ELF-1 (cell line): ENCODE data around the gene C17orf50.

Experiments
- DNase-seq: peaks from one replicate; pipeline ENCODE4 v3.0.0-alpha.2; 2016; ENCODE audit warnings: low read depth, low spot score

The C17orf50 gene

DNA sequence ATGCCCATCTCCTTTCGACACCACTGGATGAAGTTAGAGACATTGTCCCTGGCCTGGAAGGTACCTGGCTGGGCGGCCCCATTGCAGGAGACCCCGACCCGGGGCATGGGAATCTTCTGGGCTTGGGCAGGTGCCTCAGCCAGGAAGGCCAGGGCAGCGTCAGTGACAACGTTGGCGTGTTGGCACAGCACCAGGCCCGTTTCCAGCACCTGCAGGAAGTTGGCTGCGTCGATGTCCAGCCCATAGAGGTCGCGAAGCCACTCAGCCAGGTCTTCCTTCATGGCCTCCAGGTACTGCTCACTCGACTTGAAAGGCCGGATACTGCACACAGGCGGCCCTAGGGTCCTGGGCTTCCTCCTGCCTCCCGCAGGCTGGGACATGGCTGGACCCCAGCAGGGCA, 8.2 kb upstream of the C17orf50 start:
- DNase-seq, result no peak

DNA sequence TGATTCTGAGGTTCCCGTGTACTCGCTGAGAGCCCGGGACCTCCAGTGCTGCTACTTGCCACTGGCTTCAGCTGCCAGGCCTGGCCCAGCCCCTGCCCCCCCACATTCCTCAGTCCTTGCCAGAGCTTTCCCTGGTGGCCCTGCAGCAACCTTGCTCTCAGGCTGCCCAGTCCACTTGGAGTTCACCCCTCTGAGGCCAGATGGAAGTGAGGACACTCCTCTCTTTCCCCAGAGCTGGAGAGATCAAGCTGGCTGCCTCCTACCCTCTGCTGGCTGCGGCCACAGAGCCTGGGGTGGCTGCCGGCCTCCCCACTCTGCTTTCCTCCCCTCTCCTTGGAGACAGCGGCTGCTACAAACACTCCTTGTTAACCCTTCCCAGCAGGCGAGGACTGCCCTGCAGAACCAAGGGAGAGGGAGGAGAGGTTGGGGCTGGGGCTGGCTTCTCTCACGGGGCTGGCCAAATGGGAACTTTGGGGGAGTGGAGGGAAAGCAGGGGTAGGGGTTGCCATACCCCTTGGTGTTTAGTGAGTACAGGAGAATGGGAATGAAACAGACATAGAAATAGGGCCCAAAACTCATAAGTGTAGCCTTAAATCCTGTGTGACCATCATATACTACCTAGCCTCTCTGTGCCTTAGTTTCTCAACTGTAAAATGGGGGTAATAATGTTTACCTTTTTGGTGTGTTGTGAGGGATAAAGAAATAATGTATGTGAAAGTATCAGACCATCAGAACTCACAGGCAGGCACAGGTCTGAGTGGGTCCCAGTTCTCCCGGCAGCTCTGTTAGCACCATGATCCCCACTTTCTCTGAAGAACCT, 7.5 kb upstream of the C17orf50 start, which contains the start of gene GAS2L2:
Gene GAS2L2 (minus strand): TSS at position 295 of the 820 bp plus-strand sequence. CDS start 389 bp downstream, outside the sequence.
- DNase-seq, result no peak

DNA sequence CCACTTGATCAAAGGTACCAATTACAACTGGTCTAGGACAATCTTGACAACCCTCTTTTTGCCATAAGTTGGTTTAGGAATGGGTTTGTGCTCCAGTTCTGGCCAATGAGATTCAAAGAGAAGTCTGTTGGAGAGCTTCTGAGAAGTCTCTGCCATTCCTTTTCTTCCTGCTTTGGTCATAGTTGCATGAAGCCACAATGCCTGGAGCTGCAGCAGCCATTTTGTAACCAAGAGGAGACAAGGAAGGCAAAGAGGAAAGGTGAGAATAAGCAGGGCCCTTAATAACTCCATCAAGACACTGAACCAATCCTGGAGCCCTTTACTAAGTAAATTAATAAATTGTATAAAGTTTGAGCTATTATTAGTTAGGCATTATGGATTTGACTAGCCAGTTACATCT, 3.4 kb upstream of the C17orf50 start:
- DNase-seq, result no peak

DNA sequence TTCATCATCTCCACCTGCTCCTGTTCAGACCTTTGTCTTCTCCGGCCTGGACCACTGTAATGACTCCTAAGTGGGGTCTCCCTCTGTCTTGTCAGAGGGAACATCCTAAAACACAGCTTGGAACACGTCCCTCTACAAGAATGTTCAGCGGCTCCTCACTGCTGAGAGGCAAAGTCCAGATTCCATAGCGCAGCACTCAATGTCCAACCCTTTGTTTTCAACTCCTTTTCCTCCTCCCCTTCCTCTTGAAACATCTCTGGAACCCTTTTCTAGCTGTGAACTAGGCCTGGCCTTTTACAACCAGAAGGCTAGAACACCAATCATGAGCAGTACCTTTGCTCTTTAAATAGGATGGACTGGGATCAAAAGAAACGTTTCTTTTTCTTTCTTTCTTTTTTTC, 914 bp downstream of the C17orf50 start:
- DNase-seq, result no peak

DNA sequence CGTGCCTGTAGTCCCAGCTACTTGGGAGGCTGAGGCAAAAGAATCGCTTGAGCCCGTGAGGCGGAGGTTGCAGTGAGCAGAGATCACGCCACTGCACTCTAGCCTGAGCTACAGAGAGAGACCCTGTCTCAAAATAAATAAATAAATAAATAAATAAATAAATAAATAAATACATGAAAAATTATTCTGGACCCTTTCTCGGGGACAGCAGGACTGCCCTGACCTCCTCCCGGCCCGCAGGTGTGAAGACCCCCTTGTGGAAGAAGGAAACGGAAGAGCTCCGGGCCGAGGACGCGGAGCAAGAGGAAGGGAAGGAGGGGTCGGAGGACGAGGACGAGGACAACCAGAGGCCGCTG, 3.1 kb downstream of the C17orf50 start:
- DNase-seq, result no peak

DNA sequence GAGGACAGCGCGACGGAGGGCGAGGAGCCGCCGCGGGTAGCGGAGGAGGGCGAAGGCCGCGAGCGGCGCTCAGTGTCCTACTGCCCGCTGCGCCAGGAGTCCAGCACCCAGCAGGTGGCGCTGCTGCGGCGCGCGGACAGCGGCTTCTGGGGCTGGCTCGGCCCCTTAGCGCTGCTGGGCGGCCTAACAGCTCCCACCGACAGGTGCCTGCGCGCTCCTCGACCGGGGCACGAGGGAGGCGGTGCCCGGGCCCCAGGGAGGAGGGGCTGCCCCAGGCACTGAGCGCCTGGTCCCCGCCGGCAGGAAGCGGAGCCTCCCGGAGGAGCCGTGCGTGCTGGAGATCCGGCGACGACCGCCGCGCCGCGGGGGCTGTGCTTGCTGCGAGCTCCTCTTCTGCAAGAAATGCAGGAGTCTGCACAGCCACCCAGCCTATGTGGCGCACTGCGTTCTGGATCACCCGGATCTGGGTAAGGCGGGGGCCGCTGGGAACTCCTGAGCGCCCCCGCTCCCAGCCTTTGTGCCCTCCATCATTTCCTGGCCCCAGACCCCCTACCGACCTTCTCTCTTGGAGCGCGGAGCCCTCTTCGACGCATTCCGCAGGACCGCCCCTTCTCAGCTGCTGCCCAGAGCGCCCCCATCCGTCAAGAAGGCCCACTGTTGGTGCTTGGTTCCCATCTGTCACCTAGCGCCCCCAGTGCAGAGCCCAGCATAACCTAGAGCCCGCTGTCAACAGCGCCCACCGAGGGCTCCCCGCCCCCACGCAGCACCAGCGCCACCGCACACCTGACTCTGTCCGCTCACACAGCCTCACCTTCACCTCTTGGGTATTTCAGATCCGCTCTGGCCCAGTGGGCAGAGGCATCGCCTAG, 3.7 kb downstream of the C17orf50 start:
- peak; percentile 99 for DNase-seq

DNA sequence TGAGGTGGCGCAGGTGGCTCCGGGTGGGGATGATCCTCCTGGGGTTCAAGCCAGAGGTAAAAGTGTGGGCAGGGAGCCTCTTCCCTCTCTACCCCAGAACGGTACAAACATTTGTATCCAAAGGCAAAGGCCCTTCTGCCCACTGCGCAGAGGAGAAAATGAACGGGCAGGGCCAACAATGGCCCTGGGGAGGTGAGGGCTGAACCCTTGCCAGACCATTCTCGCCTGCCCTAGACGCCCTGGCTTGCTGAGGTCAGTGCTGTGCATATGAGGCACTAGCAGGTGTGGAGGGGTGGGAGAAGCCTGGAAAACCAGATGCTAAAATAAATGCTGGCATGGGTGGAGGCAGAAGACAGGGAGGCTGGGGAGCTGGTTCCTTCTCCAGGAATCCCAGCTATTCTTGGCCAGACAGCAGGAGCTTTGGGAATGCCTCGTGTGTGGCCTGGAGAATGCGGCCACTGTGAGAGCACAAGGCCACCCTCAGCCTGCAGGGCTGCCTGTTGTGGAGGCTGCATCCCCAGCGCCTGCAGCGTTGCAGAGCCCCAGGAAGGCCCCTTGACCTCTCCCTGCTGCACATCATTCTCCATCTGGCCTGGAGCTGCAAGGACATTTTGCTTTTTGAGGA, 4.5 kb downstream of the C17orf50 start:
- peak; percentile 82 for DNase-seq

DNA sequence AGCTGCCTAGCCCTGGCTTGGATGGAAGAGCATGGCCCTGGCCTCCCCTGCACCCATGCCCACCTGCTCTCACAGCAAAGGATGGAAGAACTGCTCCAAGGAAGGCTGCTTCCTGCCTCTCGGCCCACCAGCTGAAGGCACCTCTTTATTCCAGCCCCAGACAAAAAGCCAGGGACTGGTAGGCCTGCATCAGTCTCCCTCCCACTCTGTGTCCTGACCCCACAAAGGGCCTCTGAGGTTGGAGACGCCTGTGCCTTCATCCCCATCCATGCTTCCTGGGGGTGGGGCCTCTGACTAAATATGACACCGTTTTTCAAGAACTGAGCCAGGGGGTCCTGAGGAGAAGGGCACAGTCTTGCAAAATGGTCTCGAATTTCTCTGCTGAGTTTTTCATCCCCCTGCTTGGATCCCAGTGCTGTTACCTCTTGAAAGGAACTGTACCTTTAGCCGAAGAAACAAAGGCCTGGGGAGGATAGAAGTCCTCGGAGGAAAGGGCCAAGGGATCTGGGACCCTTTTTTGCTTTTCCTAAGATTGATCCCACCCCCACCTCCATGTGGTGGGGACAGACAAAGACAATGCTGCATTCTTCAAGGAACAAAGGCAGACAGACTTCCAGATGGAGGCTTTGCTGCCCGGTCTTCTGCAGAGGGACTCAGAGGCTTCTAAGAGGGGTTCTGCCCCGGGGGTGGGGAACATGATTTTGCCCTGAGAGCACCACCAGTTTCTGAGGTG, 5.2 kb downstream of the C17orf50 start:
- no peak for DNase-seq

DNA sequence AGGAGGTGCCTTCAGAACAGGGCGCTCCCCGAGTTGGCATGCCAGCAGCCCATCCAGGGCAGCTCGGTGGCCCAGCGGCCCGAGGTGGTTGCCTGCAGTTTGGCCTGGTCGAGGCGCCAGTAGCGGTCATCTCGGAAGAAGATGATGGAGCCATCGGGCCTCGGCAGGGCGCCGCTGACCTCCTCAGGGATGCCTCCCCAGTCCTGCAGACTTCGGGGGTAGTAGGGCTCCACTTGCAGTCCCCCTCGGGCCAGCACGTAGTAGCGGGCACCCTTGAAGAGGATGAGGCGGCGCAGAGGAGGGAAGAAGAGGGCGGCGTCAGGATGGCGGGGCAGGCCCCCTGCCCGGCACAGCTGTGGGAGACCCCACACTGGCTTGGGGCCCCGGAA, 5.8 kb downstream of the C17orf50 start:
- no peak for DNase-seq

DNA sequence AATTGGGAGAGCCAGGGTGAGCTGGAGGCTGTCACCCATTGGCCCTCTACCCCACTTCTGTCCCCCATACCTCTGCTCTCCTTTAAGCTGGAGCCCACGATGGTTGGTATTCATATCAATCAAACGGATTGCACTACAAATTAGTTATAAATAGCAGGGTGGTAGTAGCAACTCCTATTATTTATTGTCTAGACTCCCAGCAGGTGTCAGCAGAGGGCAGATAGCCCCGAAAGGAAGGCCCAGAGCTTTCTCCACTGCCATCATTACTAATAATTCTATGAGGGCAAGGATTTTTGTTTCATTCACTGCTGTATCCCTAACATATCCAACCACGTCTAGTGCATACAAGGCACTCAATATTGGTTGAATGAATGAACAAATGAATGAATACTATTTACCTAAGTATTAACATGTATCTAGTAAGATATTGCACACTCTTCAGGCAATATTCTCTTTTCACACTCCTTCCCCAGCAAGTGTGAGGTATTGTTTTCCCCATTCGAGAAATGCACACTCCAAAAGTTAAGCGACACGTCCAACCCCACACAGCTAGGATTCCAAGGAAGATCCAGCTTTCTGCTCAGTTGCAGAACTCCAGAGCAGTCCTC, 6.3 kb downstream of the C17orf50 start:
- no peak for DNase-seq

DNA sequence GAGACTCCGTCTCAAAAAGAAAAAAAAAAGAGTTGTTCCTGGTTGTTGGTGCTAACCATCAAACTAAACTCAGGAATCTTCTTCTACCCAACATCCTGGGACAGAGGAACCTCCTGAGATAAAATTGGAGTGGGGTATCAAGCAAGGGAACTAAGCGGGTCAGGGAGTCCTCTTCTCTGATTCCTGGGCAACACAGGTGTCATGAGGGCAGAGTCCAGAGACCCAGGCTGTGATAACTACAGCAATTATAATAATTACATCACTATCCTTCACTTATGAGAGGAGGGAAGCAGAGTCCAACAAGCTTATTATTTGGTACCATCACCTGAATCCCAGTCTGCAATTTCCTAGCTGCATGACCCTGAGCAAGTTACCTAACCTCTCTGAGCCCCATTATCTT, 8.1 kb downstream of the C17orf50 start:
- DNase-seq, result no peak

DNA sequence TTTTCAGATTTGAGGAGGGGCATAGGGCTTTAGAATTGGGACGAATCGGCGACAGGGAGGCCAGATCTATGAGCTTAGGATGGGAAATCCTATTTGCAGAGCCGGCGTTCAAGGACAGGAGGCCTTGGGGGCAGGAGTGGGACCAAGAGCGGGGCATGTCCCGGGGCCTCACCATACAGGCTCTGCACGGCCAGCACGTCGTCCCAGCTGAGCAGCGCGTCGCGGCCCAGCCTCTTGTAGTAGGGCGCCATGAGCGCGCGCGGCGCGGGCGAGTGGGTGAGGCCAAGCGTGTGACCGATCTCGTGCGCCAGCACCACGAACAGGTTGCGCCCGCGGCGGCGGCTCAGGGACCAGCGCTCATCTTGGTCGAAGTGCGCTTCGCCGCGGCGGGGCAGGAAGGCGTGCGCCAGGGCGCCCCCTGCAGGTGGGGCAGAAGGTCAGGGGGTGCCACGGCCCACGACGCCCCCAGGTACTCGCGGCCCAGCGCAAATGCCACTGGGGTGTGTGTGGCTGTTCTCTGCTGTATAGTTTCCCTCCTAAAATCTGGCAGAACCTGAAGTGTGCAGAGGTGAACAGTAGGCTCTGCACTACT, 9.3 kb downstream of the C17orf50 start:
- DNase-seq, result no peak

DNA sequence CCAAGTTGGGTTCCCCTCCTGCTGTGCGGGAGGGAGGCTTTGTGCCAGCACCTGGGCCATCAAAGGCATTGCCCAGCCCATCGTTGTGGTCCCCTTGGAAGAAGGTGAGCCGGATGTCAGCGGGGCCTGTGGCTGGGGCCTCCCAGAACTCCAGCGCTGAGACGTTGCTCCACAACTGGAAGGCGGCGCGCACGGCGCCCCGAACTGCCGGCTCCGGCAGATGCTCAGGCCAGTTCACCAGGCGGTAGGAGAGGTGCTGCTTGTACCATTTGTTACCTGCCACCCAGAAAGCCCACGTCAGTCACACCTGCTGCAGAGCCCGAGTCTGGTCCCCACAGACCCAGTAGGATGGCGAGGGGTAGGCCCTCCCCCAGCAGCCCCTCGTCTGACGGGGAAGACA, 12.4 kb downstream of the C17orf50 start:
- DNase-seq, result no peak

DNA sequence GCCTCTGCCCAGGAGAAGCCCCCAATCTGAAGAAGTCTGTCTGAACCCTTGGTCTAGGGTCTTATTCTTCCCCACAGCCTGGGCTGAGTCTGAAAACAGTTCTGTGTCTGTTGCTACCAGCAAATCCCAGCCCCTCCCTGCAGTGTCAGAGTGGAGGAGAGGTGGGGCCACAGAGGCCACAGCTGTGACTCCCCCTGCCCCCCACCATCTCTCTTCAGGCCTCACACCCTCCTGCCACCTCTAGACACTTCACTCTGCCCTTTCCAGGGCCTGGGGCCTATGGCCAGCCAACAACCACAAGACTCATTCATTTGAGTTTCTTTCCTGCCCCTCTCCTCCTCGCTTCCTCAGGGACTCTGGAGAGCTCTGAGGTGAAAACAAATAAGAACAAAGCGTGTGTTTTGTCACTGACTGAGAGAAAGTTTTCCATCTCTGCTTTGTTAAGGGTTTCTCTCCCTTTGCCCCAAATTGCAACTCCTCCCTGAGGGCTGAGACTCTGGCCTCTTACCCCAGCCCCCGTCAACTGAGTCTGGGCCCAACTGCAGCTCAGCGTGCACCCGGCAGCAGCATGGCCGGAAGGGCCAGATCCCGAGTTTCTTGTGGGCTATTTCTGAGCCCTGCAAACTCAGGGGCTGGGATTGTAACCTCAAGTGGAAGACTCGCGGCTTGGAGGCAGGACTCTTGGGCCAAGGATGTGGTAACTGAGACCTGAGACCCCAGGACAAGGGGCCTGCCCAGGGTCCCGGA, 13.2 kb downstream of the C17orf50 start:
- DNase-seq, result no peak

DNA sequence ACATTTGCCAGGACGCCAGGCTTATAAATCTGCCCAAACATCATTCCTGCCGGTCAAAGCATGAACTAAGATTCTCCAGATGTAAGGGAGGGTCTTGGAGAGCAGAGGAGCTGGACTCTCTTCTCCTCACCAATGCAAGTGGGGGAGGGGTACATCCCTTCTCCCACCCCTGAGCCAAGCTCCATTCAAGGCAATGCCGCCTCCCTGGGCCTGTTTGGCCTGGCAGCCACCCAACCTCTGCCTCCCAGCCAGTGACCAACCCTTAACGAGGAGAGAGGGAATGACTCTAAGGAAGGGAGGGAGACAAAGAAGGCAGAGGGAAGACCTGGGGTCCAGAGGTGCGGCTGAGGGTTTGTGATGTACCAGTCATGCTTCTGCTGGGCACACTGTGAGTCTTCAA, 13.8 kb downstream of the C17orf50 start:
- no peak for DNase-seq

DNA sequence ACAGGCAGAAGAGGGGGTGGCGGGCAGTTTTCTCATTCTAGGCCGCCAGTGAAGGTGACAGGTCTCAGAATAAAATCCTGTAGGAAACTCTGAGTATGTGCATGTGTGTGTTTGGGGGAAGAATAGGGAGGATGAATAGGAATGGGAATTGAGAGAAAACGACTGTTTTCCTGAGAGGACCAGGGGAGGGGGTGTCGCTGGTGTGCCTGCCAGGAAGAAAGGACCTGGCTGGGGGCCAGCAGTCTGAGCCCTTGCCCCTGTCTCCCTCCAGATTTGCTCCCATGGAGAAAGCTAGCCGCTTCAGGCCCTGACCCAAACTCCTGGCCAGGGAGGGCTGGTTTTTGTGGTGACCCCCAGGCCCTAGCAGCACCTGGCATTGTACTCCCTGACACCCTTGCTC, 14.4 kb downstream of the C17orf50 start:
- DNase-seq, result no peak

DNA sequence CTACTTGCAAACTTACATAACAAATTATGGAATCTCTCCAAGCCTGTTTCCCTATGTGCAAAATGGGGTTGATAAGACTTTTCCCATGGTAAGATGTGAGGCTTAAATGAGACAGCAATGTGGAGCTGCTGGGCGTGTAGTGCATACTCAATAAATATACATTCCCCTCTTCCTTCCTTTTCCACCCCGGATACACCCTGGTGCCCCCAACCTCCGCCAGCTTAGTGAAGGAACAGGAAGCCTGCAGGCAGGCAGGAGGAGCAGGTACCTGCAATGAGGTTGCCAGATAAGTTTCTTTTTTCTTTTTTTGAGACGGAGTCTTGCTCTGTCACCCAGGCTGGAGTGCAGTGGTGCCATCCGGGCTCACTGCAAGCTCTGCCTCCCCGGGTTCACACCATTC, 14.9 kb downstream of the C17orf50 start:
- DNase-seq, result no peak

DNA sequence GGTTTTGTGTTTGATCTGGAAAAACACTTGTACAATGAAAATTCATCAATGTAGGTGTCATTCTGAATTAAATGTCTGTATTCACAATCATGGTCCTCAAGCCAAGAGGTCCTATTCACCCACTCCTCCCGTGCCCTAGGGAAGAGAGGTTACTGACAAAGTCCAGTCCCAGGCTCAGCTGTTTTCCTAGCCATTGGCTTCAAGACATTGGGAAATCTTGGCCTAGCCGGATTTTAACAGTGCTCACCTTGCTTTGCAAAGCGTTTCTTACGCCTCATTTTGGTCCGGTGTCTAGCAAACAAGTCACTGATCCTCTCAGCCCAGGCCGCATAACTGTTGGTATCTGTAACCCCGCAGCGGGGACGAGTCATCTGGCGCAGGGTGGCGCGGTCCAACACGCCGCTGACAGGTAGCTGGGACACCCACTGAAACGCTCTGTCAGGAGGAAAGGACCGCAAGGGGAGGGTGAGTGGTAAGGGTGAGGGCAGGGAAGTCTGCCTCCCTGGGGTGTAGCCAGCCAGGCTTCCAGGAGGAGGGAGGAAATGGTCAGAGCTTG, 18.0 kb downstream of the C17orf50 start:
- no peak for DNase-seq

DNA sequence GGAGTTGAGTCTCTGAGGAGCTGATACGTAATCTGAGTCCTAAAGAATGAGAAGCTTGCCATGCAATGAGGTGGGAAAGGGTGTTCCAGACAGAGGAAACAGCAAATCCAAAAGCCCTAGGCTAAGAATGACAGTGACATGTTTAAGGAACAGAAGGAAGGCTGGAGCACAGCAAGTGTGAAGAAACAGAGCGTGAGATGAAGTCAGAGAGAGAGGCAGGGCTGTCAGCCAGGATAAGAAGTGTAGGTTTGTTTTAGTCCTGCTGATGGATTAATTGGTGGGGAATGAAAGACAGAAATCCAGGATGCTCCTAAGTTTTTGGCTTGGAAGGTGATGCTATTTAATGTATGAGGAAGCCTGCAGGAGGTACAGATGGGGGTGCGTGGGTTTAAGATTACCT, 20.3 kb downstream of the C17orf50 start:
- peak; percentile 50 for DNase-seq

DNA sequence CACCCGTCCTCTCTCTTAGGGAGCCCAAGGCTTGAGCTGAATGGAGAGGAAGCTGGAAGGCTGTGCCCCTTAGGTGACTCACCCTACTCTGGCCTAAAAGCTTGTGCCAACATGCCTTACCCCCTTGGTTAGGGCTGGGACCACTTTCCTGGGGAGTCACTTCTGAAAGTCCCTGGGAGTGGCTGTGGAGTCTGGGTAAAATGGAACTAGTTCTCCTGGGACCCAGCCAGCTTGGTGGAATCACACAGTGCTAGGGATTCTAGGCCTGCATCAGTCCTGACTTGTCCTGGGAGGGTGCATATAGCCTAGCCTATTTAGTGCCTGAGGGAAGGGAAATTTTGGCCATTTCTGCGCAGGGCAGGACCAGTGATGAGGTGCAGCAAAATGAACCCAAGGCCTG, 24.2 kb downstream of the C17orf50 start:
- no peak for DNase-seq
